ENCODE results near the gene CELF2.
"Not testable (repeated sequence)": the region's sequence is repeated elsewhere in the genome, so short reads cannot be mapped to it uniquely, and the experiment has no call there.

CELF2 gene

GRCh38 chr10:11104772-11105675 is 87.4 kb downstream of the CELF2 start:
- no peak for DNase-seq

- no peak for DNase-seq
These were observed 88.0 kb downstream of the CELF2 start for GRCh38 chr10:11105676-11106004.

- DNase-seq: no peak
These were observed 89.1 kb downstream of the CELF2 start for GRCh38 chr10:11106621-11107374.

DNA sequence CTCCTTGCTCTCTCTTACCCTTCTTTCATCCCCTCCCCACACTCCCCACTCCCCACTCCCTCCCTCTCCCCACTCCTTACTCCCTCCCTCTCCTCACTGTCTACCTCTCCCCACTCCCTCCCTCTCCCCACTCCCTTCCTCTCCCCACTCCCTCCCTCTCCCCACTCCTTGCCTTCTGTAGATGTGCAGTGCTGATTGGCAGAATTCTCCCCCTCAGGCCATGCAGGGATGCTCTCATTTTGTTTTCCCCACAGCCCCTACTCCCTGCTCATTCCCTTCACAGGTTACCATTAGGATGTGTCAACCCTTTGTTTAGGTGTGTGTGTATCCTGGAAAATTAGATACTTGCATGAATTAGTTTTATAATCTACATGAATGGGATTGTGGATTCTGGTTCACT is 90.3 kb downstream of the CELF2 start:
- DNase-seq: no peak

GRCh38 chr10:11108356-11108755 is 90.7 kb downstream of the CELF2 start:
- DNase-seq: no peak

GRCh38 chr10:11109590-11109989 is 91.9 kb downstream of the CELF2 start:
- no peak for DNase-seq

DNA sequence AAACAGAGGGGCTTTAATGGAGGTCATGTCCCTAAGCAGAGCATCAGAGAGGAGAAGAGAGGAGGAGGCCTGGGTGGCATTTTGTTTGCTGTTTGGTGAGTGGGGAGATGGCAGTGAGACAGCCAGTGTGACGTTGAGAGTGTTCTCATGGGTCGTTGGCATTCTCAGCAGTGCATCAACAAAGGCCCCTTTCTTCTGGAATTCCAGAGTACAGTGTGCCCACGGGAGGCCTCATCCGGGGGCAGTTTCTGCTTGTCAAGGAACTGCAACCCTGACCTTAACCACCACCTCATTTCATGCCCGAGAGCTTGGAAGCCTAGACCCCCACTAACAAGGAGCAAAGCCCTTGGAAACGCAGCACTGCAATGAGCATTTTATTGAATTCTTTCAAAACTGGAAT is 92.9 kb downstream of the CELF2 start:
- no peak for DNase-seq

GRCh38 chr10:11111490-11111889 is 93.8 kb downstream of the CELF2 start:
- no peak for DNase-seq

DNA sequence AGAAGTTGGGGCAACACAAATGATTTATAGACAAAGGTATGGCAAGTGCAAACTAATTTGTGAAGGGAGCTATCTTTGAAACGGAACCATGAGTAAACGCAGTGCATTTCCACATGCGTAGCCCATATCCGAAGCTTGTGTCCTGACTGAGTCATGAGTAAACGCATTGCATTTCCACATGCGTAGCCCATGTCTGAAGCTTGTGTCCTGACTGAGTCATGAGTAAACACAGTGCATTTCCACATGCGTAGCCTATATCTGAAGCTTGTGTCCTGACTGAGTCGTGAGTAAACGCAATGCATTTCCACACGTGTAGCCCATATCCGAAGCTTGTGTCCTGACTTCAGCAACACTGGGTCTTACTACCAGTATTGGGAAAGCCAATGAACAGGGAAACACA is 95.0 kb downstream of the CELF2 start:
- DNase-seq: no peak

- DNase-seq: no peak
These were observed 95.5 kb downstream of the CELF2 start for GRCh38 chr10:11113156-11113555.

DNA sequence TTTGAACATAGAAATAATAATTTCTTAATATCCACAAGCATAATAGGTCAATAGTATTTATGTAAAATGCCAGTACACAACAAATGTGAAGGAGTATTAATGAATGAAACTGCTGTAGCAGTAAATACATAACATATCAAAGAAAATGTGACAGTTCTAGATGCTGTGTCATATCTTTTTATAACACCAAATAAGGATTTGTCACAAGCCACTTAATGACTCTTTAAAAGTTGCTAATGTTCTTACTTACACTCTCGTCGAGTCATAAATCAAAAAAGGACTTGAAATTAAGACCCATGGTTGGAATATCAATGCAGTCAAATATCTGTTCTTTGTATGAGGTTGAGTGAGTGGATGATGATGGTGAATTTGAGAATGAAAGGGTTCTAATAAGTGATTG is 96.6 kb downstream of the CELF2 start:
- DNase-seq: no peak

DNA sequence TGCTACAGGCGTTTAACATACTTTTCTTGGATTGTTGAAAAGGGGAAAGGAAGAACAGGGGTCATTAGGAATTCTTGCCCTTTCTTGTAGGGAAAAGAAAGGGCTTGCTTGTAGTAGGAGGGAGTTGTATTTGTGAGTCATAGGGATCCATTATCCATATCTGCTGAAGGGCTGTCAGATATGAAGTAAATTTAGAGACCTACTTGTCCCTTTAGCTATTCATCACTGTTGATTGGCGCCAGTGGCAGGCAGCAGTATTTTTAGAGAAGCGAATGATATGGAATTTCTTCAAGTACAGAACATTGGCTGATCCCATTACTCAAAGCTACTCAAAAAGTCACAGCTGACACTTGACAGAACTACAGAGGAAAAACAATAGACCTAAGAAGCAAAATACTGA is 97.7 kb downstream of the CELF2 start:
- DNase-seq: no peak

DNA sequence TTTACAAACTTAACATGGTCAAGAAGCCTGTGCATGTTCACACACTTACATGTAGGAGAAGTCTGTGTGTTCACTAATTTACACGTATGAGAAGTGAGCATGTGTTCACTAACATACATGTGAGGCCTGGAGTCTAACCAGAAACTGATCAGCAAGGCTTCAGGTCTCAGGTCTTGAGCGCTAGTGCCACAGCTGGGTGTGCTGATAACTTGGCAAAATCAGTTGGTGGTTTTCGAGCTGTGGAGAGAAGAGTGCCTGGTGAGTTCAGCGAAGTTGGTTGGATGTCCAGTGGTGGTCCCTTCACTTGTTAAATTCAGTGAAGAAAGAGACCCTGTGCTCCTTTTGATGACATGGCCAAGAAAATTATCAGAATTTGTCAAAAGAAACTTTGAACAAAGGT is 98.7 kb downstream of the CELF2 start:
- DNase-seq: no peak

- no peak for DNase-seq
These were observed 99.1 kb downstream of the CELF2 start for GRCh38 chr10:11116817-11117216.

DNA sequence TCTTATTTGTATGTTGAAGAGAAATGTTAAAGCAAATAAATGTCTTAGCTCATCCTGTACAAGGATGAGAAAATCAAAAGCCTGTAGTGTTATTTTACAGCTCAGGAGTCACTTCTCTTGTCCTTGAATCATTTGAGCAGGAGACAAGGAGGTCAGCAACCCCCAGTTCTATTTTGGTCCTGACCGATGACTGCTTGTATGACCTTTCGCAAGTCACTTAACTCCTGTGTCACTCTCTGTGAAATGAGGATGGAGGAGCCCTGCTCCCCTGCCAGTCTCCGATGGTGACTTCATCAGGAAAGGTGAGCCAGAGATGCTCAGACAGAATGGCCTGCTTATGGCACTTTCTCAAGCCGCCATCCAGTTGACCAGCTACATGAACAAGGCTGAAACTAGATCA is 101.0 kb downstream of the CELF2 start:
- no peak for DNase-seq

GRCh38 chr10:11119843-11120242 is 102.2 kb downstream of the CELF2 start:
- no peak for DNase-seq

DNA sequence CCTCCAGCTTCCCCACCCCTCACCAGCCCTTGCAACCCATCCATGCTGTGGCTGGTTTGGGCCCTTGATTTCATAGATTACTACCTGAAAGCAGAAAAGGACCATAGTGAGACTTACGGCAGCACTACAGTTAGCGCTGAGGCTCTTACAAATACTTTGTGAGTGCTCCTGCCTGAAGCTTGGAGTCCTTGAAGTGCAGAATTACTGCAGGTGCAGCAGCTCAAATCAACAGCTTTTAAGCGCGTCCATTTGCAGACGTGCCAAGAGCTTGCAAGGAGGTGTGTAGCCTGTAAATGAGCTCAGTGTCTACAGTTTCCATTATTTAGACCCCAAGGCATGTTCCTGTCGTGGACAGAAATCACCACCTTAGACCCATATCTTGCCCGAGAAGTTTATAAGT is 103.0 kb downstream of the CELF2 start:
- no peak for DNase-seq

GRCh38 chr10:11123892-11124291 is 106.2 kb downstream of the CELF2 start:
- not testable (repeated sequence) for DNase-seq

DNA sequence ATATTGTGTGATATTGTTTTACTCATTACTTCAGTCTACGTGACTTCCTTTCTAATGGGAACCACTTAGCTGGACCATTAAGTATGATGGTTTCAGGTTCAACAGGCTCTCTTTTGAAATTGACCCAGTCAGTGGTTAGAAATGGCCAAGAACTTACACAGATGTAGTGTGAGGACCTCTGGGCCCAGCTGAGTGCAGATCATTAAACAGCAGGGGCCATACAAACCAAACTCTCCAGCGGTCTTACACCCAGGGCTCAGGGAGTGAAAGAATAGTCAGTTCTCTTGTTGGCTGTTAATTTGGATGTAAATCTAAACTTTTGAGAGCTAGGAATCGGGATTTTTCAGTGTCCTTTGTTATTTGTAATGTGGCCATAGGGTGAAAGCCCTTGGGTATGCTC is 107.3 kb downstream of the CELF2 start:
- no peak for DNase-seq

DNA sequence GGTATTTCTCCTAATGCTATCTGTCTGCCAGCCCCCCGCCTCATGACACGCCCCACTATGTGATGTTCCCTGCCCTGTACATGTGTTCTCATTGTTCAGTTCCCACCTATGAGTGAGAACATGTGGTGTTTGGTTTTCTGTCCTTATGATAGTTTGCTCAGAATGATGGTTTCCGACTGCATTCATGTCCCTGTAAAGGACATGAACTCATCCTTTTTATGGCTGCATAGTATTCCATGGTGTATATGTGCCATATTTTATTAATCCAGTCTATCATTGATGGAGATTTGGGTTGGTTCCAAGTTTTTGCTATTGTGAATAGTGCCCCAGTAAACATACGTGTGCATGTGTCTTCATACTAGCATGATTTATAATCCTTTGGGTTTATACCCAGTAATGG is 109.3 kb downstream of the CELF2 start:
- not testable (repeated sequence) for DNase-seq

- no peak for DNase-seq
These were observed 113.5 kb downstream of the CELF2 start for GRCh38 chr10:11131112-11131639.

- no peak for DNase-seq
These were observed 116.7 kb downstream of the CELF2 start for GRCh38 chr10:11134411-11134810.

- DNase-seq: no peak
These were observed 118.0 kb downstream of the CELF2 start for GRCh38 chr10:11135709-11136108.

All from NCI-H1694 (cell line).